Transverse colon (tissue), 4 donors: ENCODE results near the gene AP1M1. TPM values are rescaled to one million over a fixed set of nuclear protein-coding genes. Genes with fewer than 3 reads are reported as not detected.
A peak's percentile ranks its signal among the peaks of the same experiment; 100 is the strongest.

ENCODE experiments used
- DNase-seq: peaks from one replicate; pipeline ENCODE4 v3.0.0-alpha.2; 2019
- H3K27ac ChIP-seq, 4 donors: fragments of 200-600 bp; sonication (generic); 2 replicates each; pipeline ENCODE4 v1.5.1; 2016 to 2018; ENCODE audit warnings: inconsistent platforms in 4 of 4
- H3K27me3 ChIP-seq: fragments of 200-600 bp; sonication (generic); 2 replicates; pipeline ENCODE4 v1.5.1; 2017; ENCODE audit warnings: inconsistent platforms
- H3K36me3 ChIP-seq, 4 donors: fragments of 200-600 bp; sonication (generic); 2 replicates each; pipeline ENCODE4 v1.5.1; 2017 to 2019; ENCODE audit warnings: inconsistent platforms in 4 of 4
- H3K4me1 ChIP-seq, 4 donors: fragments of 200-600 bp; sonication (generic); 2 replicates each; pipeline ENCODE4 v1.5.1; 2017 to 2020; ENCODE audit warnings: inconsistent platforms in 4 of 4
- H3K4me3 ChIP-seq, 4 donors: fragments of 200-600 bp; sonication (generic); 1 replicate in 1 of 4; 2 replicates in 3 of 4; pipeline versions ENCODE4 v1.5.1 to v1.6.1; 2017 to 2019; ENCODE audit warnings: inconsistent platforms in 4 of 4
- H3K9me3 ChIP-seq, 2 donors: fragments of 200-600 bp; sonication (generic); 2 replicates each; pipeline ENCODE4 v1.5.1; 2017 to 2019; ENCODE audit warnings: inconsistent platforms in 2 of 2
- EP300 ChIP-seq: sonication (generic); formaldehyde crosslinking; IDR thresholded peaks from one replicate; pipeline ENCODE4 v1.6.1; 2017; ENCODE audit warnings: antibody characterized with exemption, low read depth
- POLR2A ChIP-seq: fragments of 450-650 bp; IDR thresholded peaks from one replicate; pipeline ENCODE4 v1.6.1; 2016; ENCODE audit warnings: antibody characterized with exemption, mild to moderate bottlenecking, moderate library complexity
- POLR2AphosphoS5 ChIP-seq, 3 donors: sonication (generic); formaldehyde crosslinking; IDR thresholded peaks; one replicate each; pipeline ENCODE4 v1.6.1; 2016; ENCODE audit warnings: antibody characterized with exemption in 3 of 3
- WGBS, 2 donors: methylation state at CpG; one replicate each; pipeline ENCODE4 v1.1.5; 2018; ENCODE audit warnings: low coverage in 1 of 2; 5-methylcytosine and 5-hydroxymethylcytosine counted together
- in situ Hi-C, 4 donors: fragments of 200-750 bp; cut with MboI; loops; one replicate each; pipeline versions ENCODE4 v1.15.0 to v1.15.1; 2017; ENCODE audit warnings: low sequenced_read_pairs in 3 of 4, low pct_ligation_motif_present in 1 of 4, low pct_unique_long_range_greater_than_20kb in 1 of 4
- intact Hi-C: fragments of 100-400 bp; cut with DNase I; formaldehyde crosslinking; loops from one replicate; pipeline ENCODE4 v1.15.1; 2023; ENCODE audit warnings: low total_unique reads
- total RNA-seq, 4 donors: library from RNA; depleted of rRNA; stranded (reverse); fragments of >200 nt; gene quantifications; one replicate each; pipeline ENCODE4 v1.1.0, GENCODE V29; 2016
- TF ChIP-seq, protein P1 (sequence below), 5 experiments: fragments of 200-600 bp in 3 of 5; fragments of 450-650 bp in 2 of 5; sonication (generic) in 3 of 5; IDR thresholded peaks; 1 replicate in 2 of 5; 2 replicates in 3 of 5; pipeline ENCODE4 v1.5.1; 2016 to 2017; ENCODE audit warnings: antibody characterized with exemption in 5 of 5, inconsistent platforms in 3 of 5, mild to moderate bottlenecking in 2 of 5, moderate library complexity in 1 of 5

The AP1M1 gene
- total RNA-seq, 4 donors from 2014 or later: 15.1 to 41.8 (median 35.0) TPM

DNA sequence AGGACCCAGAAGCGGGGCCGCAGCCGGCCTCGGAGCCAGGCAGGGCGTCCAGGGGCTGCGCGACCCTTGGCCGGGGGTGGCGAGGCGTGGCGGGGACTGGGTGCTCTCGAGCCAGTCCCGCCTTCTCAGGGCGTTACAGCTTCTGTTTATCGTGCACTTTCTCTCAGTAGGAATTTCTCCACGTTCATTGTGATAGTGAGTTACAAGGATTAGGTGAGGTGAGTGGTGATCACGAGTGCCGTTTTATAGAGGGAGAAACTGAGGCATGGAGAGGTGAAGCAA is 600 bp downstream of the AP1M1 start:
- intact Hi-C loops (no loop called here), in situ Hi-C loops (loop anchor here (25.0 kb wide), 2 partner anchors 361 to 561 kb away; partner anchors contain the start of gene CYP4F3 (in 3 of the 4))
- no peaks in the 10 kb centered on the region for H3K27me3 ChIP-seq
- H3K36me3 ChIP-seq: peaks cover 0 to 1% (median 0%) of the 10 kb centered on the region in 4 donors
- H3K27ac ChIP-seq: peak overlapping the region; percentile 88 to 94 (median 90)
- peaks cover 26 to 41% (median 30%) of the 10 kb centered on the region in 4 donors for H3K4me1 ChIP-seq
- H3K4me3 ChIP-seq: peak overlapping the region; percentile 81 to 97 (median 87)
- WGBS, 2 donors: 0 to 1% methylated on average over 2 to 17 of the region's 18 CpGs
- H3K9me3 ChIP-seq: no peaks in the 10 kb centered on the region
- TF ChIP-seq EP300 (no peak), POLR2A (no peak), POLR2AphosphoS5 (IDR thresholded peaks at IDR 0.05) (no peak)
- TF ChIP-seq, protein P1, sequence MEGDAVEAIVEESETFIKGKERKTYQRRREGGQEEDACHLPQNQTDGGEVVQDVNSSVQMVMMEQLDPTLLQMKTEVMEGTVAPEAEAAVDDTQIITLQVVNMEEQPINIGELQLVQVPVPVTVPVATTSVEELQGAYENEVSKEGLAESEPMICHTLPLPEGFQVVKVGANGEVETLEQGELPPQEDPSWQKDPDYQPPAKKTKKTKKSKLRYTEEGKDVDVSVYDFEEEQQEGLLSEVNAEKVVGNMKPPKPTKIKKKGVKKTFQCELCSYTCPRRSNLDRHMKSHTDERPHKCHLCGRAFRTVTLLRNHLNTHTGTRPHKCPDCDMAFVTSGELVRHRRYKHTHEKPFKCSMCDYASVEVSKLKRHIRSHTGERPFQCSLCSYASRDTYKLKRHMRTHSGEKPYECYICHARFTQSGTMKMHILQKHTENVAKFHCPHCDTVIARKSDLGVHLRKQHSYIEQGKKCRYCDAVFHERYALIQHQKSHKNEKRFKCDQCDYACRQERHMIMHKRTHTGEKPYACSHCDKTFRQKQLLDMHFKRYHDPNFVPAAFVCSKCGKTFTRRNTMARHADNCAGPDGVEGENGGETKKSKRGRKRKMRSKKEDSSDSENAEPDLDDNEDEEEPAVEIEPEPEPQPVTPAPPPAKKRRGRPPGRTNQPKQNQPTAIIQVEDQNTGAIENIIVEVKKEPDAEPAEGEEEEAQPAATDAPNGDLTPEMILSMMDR (IDR thresholded peaks at IDR 0.05): no peak
- DNase-seq: peak; percentile 40

- peaks cover 26 to 41% (median 30%) of the 10 kb centered on the region in 4 donors for H3K4me1 ChIP-seq
- in situ Hi-C loops: loop anchor here (25.0 kb wide), 2 partner anchors 362 to 562 kb away; partner anchors contain the start of gene CYP4F3 (in 3 of the 4)
- H3K27me3 ChIP-seq: no peaks in the 10 kb centered on the region
- TF ChIP-seq POLR2A (no peak), EP300 (no peak), POLR2AphosphoS5 (IDR thresholded peaks at IDR 0.05) (no peak)
- TF ChIP-seq, protein P1 (IDR thresholded peaks at IDR 0.05): no peak
- peak overlapping the region in 1 of 4 donors; percentile 92 for H3K27ac ChIP-seq
- DNase-seq: no peak
- H3K9me3 ChIP-seq: no peaks in the 10 kb centered on the region
- no peak overlapping the region for H3K4me3 ChIP-seq
- intact Hi-C loops: no loop called here
- WGBS, 2 donors: 87% methylated on average over 9 of the region's 9 CpGs; no CpG with 5 or more reads in 1 of the 2 donors
- H3K36me3 ChIP-seq: peaks cover 0 to 6% (median 0%) of the 10 kb centered on the region in 4 donors
Measured at GRCh38 chr19:16199275-16199932, 1.7 kb downstream of the AP1M1 start.

- intact Hi-C loops (no loop called here), in situ Hi-C loops (no loop called here)
- TF ChIP-seq, protein P1 (IDR thresholded peaks at IDR 0.05): no peak
- no peak for TF ChIP-seq EP300
- no peak for TF ChIP-seq POLR2A
- TF ChIP-seq POLR2AphosphoS5 (IDR thresholded peaks at IDR 0.05): no peak
- DNase-seq: no peak
- Histone ChIP-seq H3K36me3 (peaks cover 0 to 6% (median 0%) of the 10 kb centered on the region in 4 donors), H3K27me3 (no peaks in the 10 kb centered on the region), H3K4me3 (no peak overlapping the region), H3K27ac (no peak overlapping the region), H3K4me1 (peaks cover 26 to 41% (median 30%) of the 10 kb centered on the region in 4 donors), H3K9me3 (no peaks in the 10 kb centered on the region)
- WGBS, 2 donors: 85 to 88% methylated on average over 9 to 20 of the region's 20 CpGs
Measured at GRCh38 chr19:16200038-16201010, 2.6 kb downstream of the AP1M1 start.

- DNase-seq: no peak
Measured at GRCh38 chr19:16201011-16201391, 3.3 kb downstream of the AP1M1 start.

More at GRCh38 chr19:16201011-16201391, 3.3 kb downstream of the AP1M1 start:
- Histone ChIP-seq H3K36me3 (peaks cover 0 to 6% (median 0%) of the 10 kb centered on the region in 4 donors), H3K27ac (no peak overlapping the region), H3K4me1 (peaks cover 25 to 36% (median 28%) of the 10 kb centered on the region in 4 donors), H3K9me3 (no peaks in the 10 kb centered on the region), H3K4me3 (no peak overlapping the region), H3K27me3 (no peaks in the 10 kb centered on the region)
- intact Hi-C loops (no loop called here), in situ Hi-C loops (no loop called here)
- TF ChIP-seq, protein P1 (IDR thresholded peaks at IDR 0.05): no peak
- TF ChIP-seq POLR2AphosphoS5 (IDR thresholded peaks at IDR 0.05) (no peak), EP300 (no peak), POLR2A (no peak)
- 87% methylated on average over 4 of the region's 4 CpGs; no CpG with 5 or more reads in 1 of the 2 donors for WGBS, 2 donors
